Stomach (tissue), 4 donors: ENCODE measurements around the gene SERINC5.

Experiments
- CTCF ChIP-seq, 7 experiments: fragments of 450-650 bp in 4 of 7; fragments of 200-600 bp in 3 of 7; sonication (generic) in 3 of 7; IDR thresholded peaks; one replicate each; pipeline ENCODE4 v1.5.1; 2016 to 2019; ENCODE audit warnings: antibody characterized with exemption in 7 of 7, control low read depth in 2 of 7, mild to moderate bottlenecking in 1 of 7
- EP300 ChIP-seq: sonication (generic); formaldehyde crosslinking; IDR thresholded peaks from one replicate; pipeline ENCODE4 v1.6.1; 2017; ENCODE audit warnings: antibody characterized with exemption
- POLR2A ChIP-seq, 4 donors: fragments of 450-650 bp; IDR thresholded peaks; one replicate each; pipeline ENCODE4 v1.6.1; 2016; ENCODE audit warnings: antibody characterized with exemption in 4 of 4, control low read depth in 2 of 4, mild to moderate bottlenecking in 1 of 4, moderate library complexity in 1 of 4
- POLR2AphosphoS5 ChIP-seq, 3 donors: sonication (generic); formaldehyde crosslinking; IDR thresholded peaks; one replicate each; pipeline ENCODE4 v1.6.1; 2016; ENCODE audit warnings: antibody characterized with exemption in 3 of 3

DNA sequence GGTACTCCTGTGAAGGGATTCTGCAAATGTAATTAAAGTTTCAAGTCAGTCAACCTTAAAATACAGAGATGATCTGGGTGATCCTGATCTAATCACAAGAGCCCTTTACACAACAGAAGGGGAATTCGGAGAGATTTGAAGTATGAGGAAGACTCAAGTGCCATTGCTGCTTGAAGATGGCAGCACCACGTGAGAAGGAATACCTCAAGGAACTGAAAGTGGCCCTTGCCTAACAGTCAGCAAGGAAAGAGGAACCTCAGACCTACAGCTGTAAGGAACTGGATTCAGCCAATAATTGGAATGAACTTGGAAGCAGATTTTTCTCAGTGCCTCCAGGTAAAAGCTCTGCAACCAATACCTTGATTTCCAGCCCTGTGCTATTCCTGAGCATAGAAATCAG lies 133.3 kb downstream of the SERINC5 start:
- TF ChIP-seq POLR2AphosphoS5 (IDR thresholded peaks at IDR 0.05) (no peak), POLR2A (IDR thresholded peaks at IDR 0.05) (no peak), CTCF (IDR thresholded peaks at IDR 0.05) (no peak), EP300 (no peak)
